Measurements from ENCODE around the gene RGS9. TPM values are rescaled to one million over a fixed set of nuclear protein-coding genes. Genes with fewer than 3 reads are reported as not detected.

The RGS9 gene
- total and polyA plus RNA-seq, 2 experiments from 2014 or later = 3.1 to 3.3 TPM

DNA sequence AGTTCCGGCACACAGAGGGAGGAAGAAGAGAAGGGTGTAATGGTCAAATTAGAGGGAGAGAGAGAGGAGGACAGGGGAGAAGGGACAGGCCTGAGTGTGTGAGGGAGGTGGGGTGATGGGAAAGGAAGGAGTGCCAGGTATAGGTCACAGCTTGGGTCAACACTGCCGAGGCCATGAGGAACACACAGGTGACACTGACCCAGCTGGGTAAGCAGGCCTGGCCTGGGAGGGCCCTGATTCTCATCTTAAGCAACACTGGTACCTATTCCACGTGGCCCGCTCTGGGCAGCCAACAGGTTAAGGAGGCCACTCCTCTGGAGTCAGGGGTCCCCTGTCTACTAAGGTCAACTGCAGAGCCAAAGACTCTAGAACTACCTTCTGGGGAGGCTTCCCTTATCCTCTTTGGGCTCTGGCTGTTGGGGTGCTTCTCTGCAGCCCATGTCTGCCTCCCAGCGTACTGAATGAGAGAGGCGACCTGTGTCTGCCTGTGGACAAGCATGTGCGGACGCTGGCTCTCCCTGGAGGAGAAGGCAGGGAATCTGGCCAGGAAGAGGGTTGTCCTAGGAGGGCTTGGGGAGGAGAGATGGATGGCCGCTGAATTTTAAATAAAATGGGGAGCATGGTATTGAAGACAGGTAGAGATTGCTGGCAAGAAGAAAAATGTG is 57.6 kb downstream of the RGS9 start:
- 89% methylated on average over 9 of the region's 9 CpGs for WGBS (ENCODE audit: low lambda C conversion rate, missing lambda C conversion rate)
- no peaks in the 10 kb centered on the region for H3K36me3 ChIP-seq (replicated peaks; ENCODE audit: insufficient read depth, low read depth)
- H3K4me1 ChIP-seq (ENCODE audit: insufficient read depth) = no peaks in the 10 kb centered on the region
- H3K79me2 ChIP-seq = no peaks in the 10 kb centered on the region
- H3K27me3 ChIP-seq = no peaks in the 10 kb centered on the region
- no peak for DNase-seq (ENCODE audit: low spot score)
- TF ChIP-seq EZH2phosphoT487 (IDR thresholded peaks at IDR 0.05; ENCODE audit: low read depth, severe bottlenecking, unreplicated experiment) = no peak
- no peak for TF ChIP-seq EZH2 (IDR thresholded peaks at IDR 0.05; ENCODE audit: borderline replicate concordance)
- TF ChIP-seq, protein P1, sequence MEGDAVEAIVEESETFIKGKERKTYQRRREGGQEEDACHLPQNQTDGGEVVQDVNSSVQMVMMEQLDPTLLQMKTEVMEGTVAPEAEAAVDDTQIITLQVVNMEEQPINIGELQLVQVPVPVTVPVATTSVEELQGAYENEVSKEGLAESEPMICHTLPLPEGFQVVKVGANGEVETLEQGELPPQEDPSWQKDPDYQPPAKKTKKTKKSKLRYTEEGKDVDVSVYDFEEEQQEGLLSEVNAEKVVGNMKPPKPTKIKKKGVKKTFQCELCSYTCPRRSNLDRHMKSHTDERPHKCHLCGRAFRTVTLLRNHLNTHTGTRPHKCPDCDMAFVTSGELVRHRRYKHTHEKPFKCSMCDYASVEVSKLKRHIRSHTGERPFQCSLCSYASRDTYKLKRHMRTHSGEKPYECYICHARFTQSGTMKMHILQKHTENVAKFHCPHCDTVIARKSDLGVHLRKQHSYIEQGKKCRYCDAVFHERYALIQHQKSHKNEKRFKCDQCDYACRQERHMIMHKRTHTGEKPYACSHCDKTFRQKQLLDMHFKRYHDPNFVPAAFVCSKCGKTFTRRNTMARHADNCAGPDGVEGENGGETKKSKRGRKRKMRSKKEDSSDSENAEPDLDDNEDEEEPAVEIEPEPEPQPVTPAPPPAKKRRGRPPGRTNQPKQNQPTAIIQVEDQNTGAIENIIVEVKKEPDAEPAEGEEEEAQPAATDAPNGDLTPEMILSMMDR (IDR thresholded peaks at IDR 0.05; ENCODE audit: poor library complexity) = no peak
- H3K9me2 ChIP-seq (replicated peaks; ENCODE audit: insufficient read depth) = no peaks in the 10 kb centered on the region
- no peak overlapping the region for H3K4me3 ChIP-seq
- H3K9me3 ChIP-seq (ENCODE audit: low read depth) = no peaks in the 10 kb centered on the region
- no peak overlapping the region for H3K27ac ChIP-seq
- H2AFZ ChIP-seq = no peak overlapping the region
- no peak overlapping the region for H3K4me2 ChIP-seq
- H4K20me1 ChIP-seq (ENCODE audit: insufficient read depth, poor library complexity, severe bottlenecking) = no peaks in the 10 kb centered on the region

DNA sequence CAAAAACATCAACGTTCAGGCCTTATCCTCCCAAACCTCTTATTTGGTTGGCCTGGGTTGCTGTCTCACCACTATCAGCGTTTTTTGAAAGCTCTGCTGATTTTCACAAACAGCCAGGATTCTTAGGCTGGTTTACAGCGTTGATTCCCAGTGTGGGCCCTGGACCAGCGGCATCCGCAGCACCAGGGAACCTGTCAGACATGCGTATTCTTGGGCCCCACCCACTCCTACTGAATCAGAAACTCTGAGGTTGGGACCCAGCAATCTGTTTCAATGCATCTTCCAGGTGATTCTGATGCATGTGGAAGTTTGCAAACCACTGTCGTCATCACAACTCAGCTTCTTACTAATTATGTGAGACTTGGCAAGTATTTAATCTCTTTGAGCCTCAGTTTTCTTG is 58.5 kb downstream of the RGS9 start:
- H2AFZ ChIP-seq = no peak overlapping the region
- no peaks in the 10 kb centered on the region for H3K9me2 ChIP-seq (replicated peaks; ENCODE audit: insufficient read depth)
- H3K27ac ChIP-seq = no peak overlapping the region
- 68% methylated on average over 7 of the region's 7 CpGs for WGBS (ENCODE audit: low lambda C conversion rate, missing lambda C conversion rate)
- no peaks in the 10 kb centered on the region for H3K9me3 ChIP-seq (ENCODE audit: low read depth)
- H3K4me1 ChIP-seq (ENCODE audit: insufficient read depth) = no peaks in the 10 kb centered on the region
- H3K4me3 ChIP-seq = no peak overlapping the region
- no peaks in the 10 kb centered on the region for H4K20me1 ChIP-seq (ENCODE audit: insufficient read depth, poor library complexity, severe bottlenecking)
- H3K79me2 ChIP-seq = no peaks in the 10 kb centered on the region
- no peak for DNase-seq (ENCODE audit: low spot score)
- no peak overlapping the region for H3K4me2 ChIP-seq
- TF ChIP-seq, protein P1 (IDR thresholded peaks at IDR 0.05; ENCODE audit: poor library complexity) = no peak
- no peak for TF ChIP-seq EZH2 (IDR thresholded peaks at IDR 0.05; ENCODE audit: borderline replicate concordance)
- TF ChIP-seq EZH2phosphoT487 (IDR thresholded peaks at IDR 0.05; ENCODE audit: low read depth, severe bottlenecking, unreplicated experiment) = no peak
- no peaks in the 10 kb centered on the region for H3K27me3 ChIP-seq
- no peaks in the 10 kb centered on the region for H3K36me3 ChIP-seq (replicated peaks; ENCODE audit: insufficient read depth, low read depth)

DNA sequence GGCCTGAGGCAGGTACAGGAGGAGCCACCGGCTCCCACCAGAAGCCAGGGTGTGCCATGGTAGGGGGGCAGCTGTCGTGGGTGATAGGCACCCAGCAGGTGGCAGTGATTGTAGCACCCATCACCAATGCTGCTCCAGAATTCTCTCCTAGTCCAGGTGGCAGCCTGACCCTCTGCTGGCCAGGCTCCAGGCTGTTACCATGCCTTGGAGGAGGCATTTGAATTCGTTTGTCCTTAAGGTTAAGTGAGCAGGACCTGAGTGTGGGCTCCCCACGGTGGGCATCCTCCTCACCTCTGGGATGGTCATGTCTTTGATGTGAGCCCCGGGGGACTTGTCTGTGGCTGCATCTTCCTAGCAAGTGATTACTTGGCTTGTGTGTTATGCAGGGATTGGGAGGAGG is 59.4 kb downstream of the RGS9 start:
- DNase-seq (ENCODE audit: low spot score) = no peak
- no peak overlapping the region for H3K4me2 ChIP-seq
- no peaks in the 10 kb centered on the region for H3K4me1 ChIP-seq (ENCODE audit: insufficient read depth)
- H2AFZ ChIP-seq = no peak overlapping the region
- no peaks in the 10 kb centered on the region for H3K79me2 ChIP-seq
- H3K27me3 ChIP-seq = no peaks in the 10 kb centered on the region
- TF ChIP-seq EZH2 (IDR thresholded peaks at IDR 0.05; ENCODE audit: borderline replicate concordance) (no peak), EZH2phosphoT487 (IDR thresholded peaks at IDR 0.05; ENCODE audit: low read depth, severe bottlenecking, unreplicated experiment) (no peak)
- TF ChIP-seq, protein P1 (IDR thresholded peaks at IDR 0.05; ENCODE audit: poor library complexity) = no peak
- no peaks in the 10 kb centered on the region for H4K20me1 ChIP-seq (ENCODE audit: insufficient read depth, poor library complexity, severe bottlenecking)
- 62% methylated on average over 5 of the region's 5 CpGs for WGBS (ENCODE audit: low lambda C conversion rate, missing lambda C conversion rate)
- no peaks in the 10 kb centered on the region for H3K9me3 ChIP-seq (ENCODE audit: low read depth)
- H3K4me3 ChIP-seq = no peak overlapping the region
- H3K9me2 ChIP-seq (replicated peaks; ENCODE audit: insufficient read depth) = no peaks in the 10 kb centered on the region
- no peak overlapping the region for H3K27ac ChIP-seq
- H3K36me3 ChIP-seq (replicated peaks; ENCODE audit: insufficient read depth, low read depth) = no peaks in the 10 kb centered on the region
